ENCODE data around the gene RAB31. TPM values are rescaled to one million over a fixed set of nuclear protein-coding genes. Genes with fewer than 3 reads are reported as not detected.

The RAB31 gene
- total and polyA plus RNA-seq, 2 of the 13 experiments (the other 11 are each of a cell fraction or from before 2014, with no cell fraction given): 1.1 to 1.7 TPM

GRCh38 chr18:9683418-9684396 is 24.4 kb upstream of the RAB31 start:
- CTCF ChIA-PET (ENCODE audit: low intra/inter-chr PET ratio, low total read pairs): no interaction called here
- Histone ChIP-seq H3K27ac (ENCODE audit: extremely low read length, insufficient read depth, low read length) (no peak overlapping the region), H3K27me3 (ENCODE audit: control insufficient read depth in 1 of 2, insufficient read depth in 2 of 2, low read length in 2 of 2) (peaks cover 0 to 8% of the 10 kb centered on the region in 2 experiments; a peak in 1 of 5 replicates), H3K9ac (ENCODE audit: insufficient read depth, low read depth, low read length) (no peak overlapping the region), H3K9me3 (ENCODE audit: low read length) (no peaks in the 10 kb centered on the region), H2AFZ (ENCODE audit: low read length) (peak overlapping the region; percentile 37), H3K4me1 (ENCODE audit: insufficient read depth, low read length) (peaks cover 32% of the 10 kb centered on the region), H3K79me2 (ENCODE audit: insufficient read depth, low read length) (no peaks in the 10 kb centered on the region), H3K4me2 (ENCODE audit: low read depth, low read length) (peak overlapping the region; percentile 62), H4K20me1 (ENCODE audit: insufficient read depth, low read length) (no peaks in the 10 kb centered on the region), H3K36me3 (replicated peaks in 1 of 2; ENCODE audit: control insufficient read depth in 1 of 2, insufficient read depth in 2 of 2, low read length in 2 of 2) (no peaks in the 10 kb centered on the region), H3K4me3 (replicated peaks in 1 of 3; ENCODE audit: insufficient read depth in 1 of 3, low read depth in 2 of 3, low read length in 3 of 3) (no peak overlapping the region)
- in situ Hi-C loops (cut with HindIII; ENCODE audit: extremely low pct_ligation_motif_present, low pct_unique_long_range_greater_than_20kb) (no loop called here), intact Hi-C loops (cut with micrococcal nuclease; ENCODE audit: unreplicated experiment) (loop anchor here (2.0 to 10.0 kb wide), 2 partner anchors 87 to 271 kb away; no protein-coding TSS in a partner anchor)
- ATAC-seq (peak; percentile 83), DNase-seq (ENCODE audit: low spot score) (peak; percentile 26), FAIRE-seq (peak; percentile 62)
- POLR2A ChIA-PET: interaction anchor here (1.0 to 1.6 kb wide), 3 partner anchors 11 to 230 kb away, joined by 3 read pairs; partner anchors contain the start of gene VAPA
- 40% methylated on average over 9 of the region's 9 CpGs for WGBS (ENCODE audit: low lambda C conversion rate)
- no TSS peak for BruUV-seq (replicated peaks)
- TF ChIP-seq ZNF44 (CRISPR knock-in tag; IDR thresholded peaks at IDR 0.05) (no peak), STAT6 (CRISPR knock-in tag; IDR thresholded peaks at IDR 0.05; ENCODE audit: borderline replicate concordance) (no peak), PAWR (CRISPR knock-in tag; IDR thresholded peaks at IDR 0.05; ENCODE audit: borderline replicate concordance) (no peak), YEATS4 (CRISPR knock-in tag; IDR thresholded peaks at IDR 0.05; ENCODE audit: borderline replicate concordance) (no peak), ZNF543 (CRISPR knock-in tag; IDR thresholded peaks at IDR 0.05) (no peak), SMC3 (IDR thresholded peaks at IDR 0.05; ENCODE audit: low read length) (peak; percentile 26; the same call in 1 of the 2 replicates), CENPBD1 (CRISPR knock-in tag; IDR thresholded peaks at IDR 0.05; ENCODE audit: borderline replicate concordance, low read depth) (no peak), CENPX (CRISPR knock-in tag; IDR thresholded peaks at IDR 0.05) (no peak), ZNF503 (CRISPR knock-in tag; IDR thresholded peaks at IDR 0.05) (no peak), ZBTB3 (CRISPR knock-in tag; IDR thresholded peaks at IDR 0.05; ENCODE audit: borderline replicate concordance, low read depth) (no peak), NR2F1 (CRISPR knock-in tag; IDR thresholded peaks at IDR 0.05) (no peak), ZNF367 (CRISPR knock-in tag; IDR thresholded peaks at IDR 0.05; ENCODE audit: borderline replicate concordance) (no peak), ZNF639 (CRISPR knock-in tag; conservative IDR thresholded peaks at IDR 0.05) (no peak), FOXO1 (CRISPR knock-in tag; IDR thresholded peaks at IDR 0.05) (no peak), KDM2A (CRISPR knock-in tag; IDR thresholded peaks at IDR 0.05; ENCODE audit: borderline replicate concordance, low read depth) (no peak), ZNF780A (CRISPR knock-in tag; IDR thresholded peaks at IDR 0.05) (no peak), DMAP1 (CRISPR knock-in tag; IDR thresholded peaks at IDR 0.05) (no peak)
